Activated CD4-positive, alpha-beta memory T cell treated with anti-CD3 and anti-CD28 coated beads, Interleukin-2, amount 10 ng/mL, durations not matched to agents 7 days and 5 days (primary cell): ENCODE results near the gene EGLN2. TPM values are rescaled to one million over a fixed set of nuclear protein-coding genes. Genes with fewer than 3 reads are reported as not detected.
"Not testable (repeated sequence)": the region's sequence is repeated elsewhere in the genome, so short reads cannot be mapped to it uniquely, and the experiment has no call there.

ENCODE experiments used
- CTCF ChIA-PET: fragments of 350-600 bp; sonication (Branson Sonifier 250); formaldehyde crosslinking; loops from one replicate; lab custom pipeline; 2021; ENCODE audit warnings: antibody characterized with exemption, inconsistent platforms; lab: Charles Lee
- POLR2A ChIA-PET: fragments of 350-600 bp; sonication (Branson Sonifier 250); formaldehyde crosslinking; loops from one replicate; lab custom pipeline; 2021; ENCODE audit warnings: antibody characterized with exemption; lab: Charles Lee
- DNase-seq: peaks from one replicate; pipeline ENCODE4 v3.0.0-alpha.2; 2020
- H3K27ac Mint-ChIP-seq: one replicate; pipeline ENCODE4 v1.8.0; 2021; ENCODE audit warnings: mild to moderate bottlenecking, mixed read lengths
- H3K27me3 Mint-ChIP-seq: one replicate; pipeline ENCODE4 v1.8.0; 2021; ENCODE audit warnings: mixed read lengths
- H3K36me3 Mint-ChIP-seq: one replicate; pipeline ENCODE4 v1.8.0; 2021; ENCODE audit warnings: low read depth, mixed read lengths
- H3K4me1 Mint-ChIP-seq: one replicate; pipeline ENCODE4 v1.8.0; 2021; ENCODE audit warnings: mixed read lengths
- H3K4me3 Mint-ChIP-seq: one replicate; pipeline ENCODE4 v1.8.0; 2021; ENCODE audit warnings: mild to moderate bottlenecking, mixed read lengths
- H3K9me3 Mint-ChIP-seq: one replicate; pipeline ENCODE4 v1.8.0; 2021; ENCODE audit warnings: mixed read lengths
- total RNA-seq, 2 experiments: library from RNA; stranded (reverse); gene quantifications; one replicate each; pipeline ENCODE4 v1.2.3, GENCODE V29; 2021

EGLN2 gene
- total RNA-seq, 2 experiments from 2014 or later = 127 to 128 TPM

GRCh38 chr19:40852467-40853152, 53.6 kb downstream of the EGLN2 start:
- H3K27ac Mint-ChIP-seq, H3K4me3 Mint-ChIP-seq, H3K36me3 Mint-ChIP-seq, POLR2A ChIA-PET, DNase-seq, H3K9me3 Mint-ChIP-seq, CTCF ChIA-PET: not testable (repeated sequence)
- Mint-ChIP-seq H3K27me3 (peaks cover 41% of the 10 kb centered on the region), H3K4me1 (peaks cover 11% of the 10 kb centered on the region)

Other genes with a start within 250 kb of the EGLN2 start
- 100 to 1,000 TPM; 139 to 150 TPM for gene SHKBP1, start 222.3 kb upstream of the EGLN2 start, total RNA-seq
- 100 to 1,000 TPM; 121 to 122 TPM for gene LTBP4, start 197.8 kb upstream of the EGLN2 start, total RNA-seq
- gene NUMBL, start 108.5 kb upstream of the EGLN2 start, total RNA-seq = 1 to 10 TPM; 4.8 to 5.8 TPM
- gene COQ8B, start 82.3 kb upstream of the EGLN2 start, total RNA-seq = 10 to 100 TPM; 32.5 to 37.7 TPM
- 1 to 10 TPM; 6.6 to 6.8 TPM for gene ITPKC, start 82.1 kb upstream of the EGLN2 start, total RNA-seq
- 10 to 100 TPM; 18.1 to 18.8 TPM for gene ACTMAP, start 48.7 kb upstream of the EGLN2 start, total RNA-seq
- 100 to 1,000 TPM; 145 to 151 TPM for gene SNRPA, start 48.0 kb upstream of the EGLN2 start, total RNA-seq
- gene MIA, start 23.7 kb upstream of the EGLN2 start, total RNA-seq = not detected
- gene RAB4B, start 20.9 kb upstream of the EGLN2 start, total RNA-seq = 10 to 100 TPM; 65.7 to 68.3 TPM
- gene CYP2A6, start 51.3 kb downstream of the EGLN2 start, total RNA-seq = not detected
- not detected for gene CYP2A7, start 83.0 kb downstream of the EGLN2 start, total RNA-seq
- not detected for gene CYP2B6, start 192.1 kb downstream of the EGLN2 start, total RNA-seq